ENCODE data around the gene PLBD2. TPM values are rescaled to one million over a fixed set of nuclear protein-coding genes. Genes with fewer than 3 reads are reported as not detected.
"Not testable (repeated sequence)": the region's sequence is repeated elsewhere in the genome, so short reads cannot be mapped to it uniquely, and the experiment has no call there.

PLBD2 gene
- total RNA-seq, 1 donor from 2014 or later: 26.6 TPM

- no peak for DNase-seq (ENCODE audit: low spot score)
- H3K9me3 Mint-ChIP-seq (ENCODE audit: unreplicated experiment): no peaks in the 10 kb centered on the region
- H3K4me3 Mint-ChIP-seq (ENCODE audit: unreplicated experiment): no peak overlapping the region
- TF ChIP-seq, protein P1, sequence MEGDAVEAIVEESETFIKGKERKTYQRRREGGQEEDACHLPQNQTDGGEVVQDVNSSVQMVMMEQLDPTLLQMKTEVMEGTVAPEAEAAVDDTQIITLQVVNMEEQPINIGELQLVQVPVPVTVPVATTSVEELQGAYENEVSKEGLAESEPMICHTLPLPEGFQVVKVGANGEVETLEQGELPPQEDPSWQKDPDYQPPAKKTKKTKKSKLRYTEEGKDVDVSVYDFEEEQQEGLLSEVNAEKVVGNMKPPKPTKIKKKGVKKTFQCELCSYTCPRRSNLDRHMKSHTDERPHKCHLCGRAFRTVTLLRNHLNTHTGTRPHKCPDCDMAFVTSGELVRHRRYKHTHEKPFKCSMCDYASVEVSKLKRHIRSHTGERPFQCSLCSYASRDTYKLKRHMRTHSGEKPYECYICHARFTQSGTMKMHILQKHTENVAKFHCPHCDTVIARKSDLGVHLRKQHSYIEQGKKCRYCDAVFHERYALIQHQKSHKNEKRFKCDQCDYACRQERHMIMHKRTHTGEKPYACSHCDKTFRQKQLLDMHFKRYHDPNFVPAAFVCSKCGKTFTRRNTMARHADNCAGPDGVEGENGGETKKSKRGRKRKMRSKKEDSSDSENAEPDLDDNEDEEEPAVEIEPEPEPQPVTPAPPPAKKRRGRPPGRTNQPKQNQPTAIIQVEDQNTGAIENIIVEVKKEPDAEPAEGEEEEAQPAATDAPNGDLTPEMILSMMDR (IDR thresholded peaks at IDR 0.05; ENCODE audit: unreplicated experiment): no peak
- H3K27me3 Mint-ChIP-seq (ENCODE audit: unreplicated experiment): peaks cover 6% of the 10 kb centered on the region
- no peak overlapping the region for H3K27ac Mint-ChIP-seq (ENCODE audit: unreplicated experiment)
- no peaks in the 10 kb centered on the region for H3K4me1 Mint-ChIP-seq (ENCODE audit: unreplicated experiment)
- no peaks in the 10 kb centered on the region for H3K36me3 Mint-ChIP-seq (ENCODE audit: low read depth, unreplicated experiment)
These were observed 9.4 kb upstream of the PLBD2 start for GRCh38 chr12:113348849-113349536.

GRCh38 chr12:113351089-113351488 lies 7.3 kb upstream of the PLBD2 start:
- H3K4me1 Mint-ChIP-seq (ENCODE audit: unreplicated experiment): no peaks in the 10 kb centered on the region
- TF ChIP-seq, protein P1 (IDR thresholded peaks at IDR 0.05; ENCODE audit: unreplicated experiment): no peak
- H3K36me3 Mint-ChIP-seq (ENCODE audit: low read depth, unreplicated experiment): no peaks in the 10 kb centered on the region
- peaks cover 6% of the 10 kb centered on the region for H3K27me3 Mint-ChIP-seq (ENCODE audit: unreplicated experiment)
- no peak overlapping the region for H3K4me3 Mint-ChIP-seq (ENCODE audit: unreplicated experiment)
- no peak overlapping the region for H3K27ac Mint-ChIP-seq (ENCODE audit: unreplicated experiment)
- no peak for DNase-seq (ENCODE audit: low spot score)
- no peaks in the 10 kb centered on the region for H3K9me3 Mint-ChIP-seq (ENCODE audit: unreplicated experiment)

DNA sequence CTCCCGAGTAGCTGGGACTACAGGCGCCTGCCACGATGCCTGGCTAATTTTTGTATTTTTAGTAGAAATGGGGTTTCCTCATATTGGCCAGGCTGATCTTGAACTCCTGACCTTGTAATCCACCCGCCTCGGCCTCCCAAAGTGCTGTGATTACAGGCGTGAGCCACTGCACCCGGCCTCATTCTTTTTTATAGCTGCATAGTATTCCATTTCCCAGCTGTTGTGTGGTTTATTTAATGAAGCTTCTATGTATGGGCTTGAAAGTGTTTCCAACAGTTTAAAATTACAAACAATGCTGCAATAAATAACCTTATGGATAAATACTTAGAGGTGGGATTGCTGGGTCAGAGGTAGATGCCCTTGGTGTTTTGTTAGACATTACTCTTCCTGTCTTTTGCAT lies 4.2 kb upstream of the PLBD2 start:
- not testable (repeated sequence) for DNase-seq (ENCODE audit: low spot score); H3K27ac Mint-ChIP-seq (ENCODE audit: unreplicated experiment); H3K4me3 Mint-ChIP-seq (ENCODE audit: unreplicated experiment); H3K36me3 Mint-ChIP-seq (ENCODE audit: low read depth, unreplicated experiment); H3K9me3 Mint-ChIP-seq (ENCODE audit: unreplicated experiment); H3K27me3 Mint-ChIP-seq (ENCODE audit: unreplicated experiment); H3K4me1 Mint-ChIP-seq (ENCODE audit: unreplicated experiment)

GRCh38 chr12:113359133-113359938 lies 949 bp downstream of the PLBD2 start:
- Mint-ChIP-seq H3K9me3 (ENCODE audit: unreplicated experiment) (no peaks in the 10 kb centered on the region), H3K4me1 (ENCODE audit: unreplicated experiment) (peaks cover 6% of the 10 kb centered on the region), H3K36me3 (ENCODE audit: low read depth, unreplicated experiment) (no peaks in the 10 kb centered on the region), H3K27me3 (ENCODE audit: unreplicated experiment) (peaks cover 3% of the 10 kb centered on the region), H3K27ac (ENCODE audit: unreplicated experiment) (no peak overlapping the region), H3K4me3 (ENCODE audit: unreplicated experiment) (peak overlapping the region; percentile 83)
- TF ChIP-seq, protein P1 (IDR thresholded peaks at IDR 0.05; ENCODE audit: unreplicated experiment): no peak
- no peak for DNase-seq (ENCODE audit: low spot score)

DNA sequence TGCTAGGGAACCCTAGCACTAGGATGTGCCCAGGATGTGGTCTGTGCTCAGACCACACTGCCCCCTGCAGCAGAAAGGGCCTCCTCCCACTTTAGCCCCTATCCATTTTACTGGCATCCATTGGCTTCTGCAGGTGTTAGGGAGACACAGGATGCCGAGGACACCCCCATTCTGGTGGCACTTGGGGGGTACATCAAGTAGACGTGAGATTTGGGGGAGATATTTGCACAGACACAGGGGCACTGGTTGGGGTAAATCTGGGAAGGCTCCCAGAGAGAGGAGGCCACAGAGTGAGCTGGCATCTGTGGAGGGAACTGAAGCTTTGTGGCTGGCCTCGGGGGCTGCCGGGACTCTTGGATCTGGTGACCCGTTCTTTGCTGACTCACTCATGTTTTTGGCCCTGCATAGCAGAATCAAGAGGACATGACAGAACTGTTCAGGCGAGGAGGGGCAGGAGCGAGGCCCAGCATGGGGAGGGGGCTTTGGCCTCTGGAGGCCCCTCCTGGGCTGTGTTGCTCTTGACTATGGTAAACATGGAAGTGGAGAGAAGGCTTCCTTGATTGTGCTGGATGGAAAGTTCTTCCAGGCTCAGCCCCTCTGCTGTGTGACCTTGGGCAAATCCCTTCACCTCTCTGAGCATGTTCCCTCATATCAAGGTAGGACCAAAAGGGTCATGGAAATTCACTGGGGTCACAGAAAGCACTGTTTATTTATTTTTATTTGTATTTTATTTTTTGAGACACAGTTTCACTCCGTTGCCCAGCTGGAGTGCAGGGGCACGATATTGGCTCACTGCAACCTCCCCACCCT lies 1.8 kb downstream of the PLBD2 start:
- H3K4me1 Mint-ChIP-seq (ENCODE audit: unreplicated experiment): peaks cover 6% of the 10 kb centered on the region

More for the DNA sequence above, 1.8 kb downstream of the PLBD2 start:
- TF ChIP-seq, protein P1 (IDR thresholded peaks at IDR 0.05; ENCODE audit: unreplicated experiment): no peak
- H3K36me3 Mint-ChIP-seq (ENCODE audit: low read depth, unreplicated experiment): no peaks in the 10 kb centered on the region
- H3K27ac Mint-ChIP-seq (ENCODE audit: unreplicated experiment): no peak overlapping the region
- peaks cover 3% of the 10 kb centered on the region for H3K27me3 Mint-ChIP-seq (ENCODE audit: unreplicated experiment)
- no peaks in the 10 kb centered on the region for H3K9me3 Mint-ChIP-seq (ENCODE audit: unreplicated experiment)
- DNase-seq (ENCODE audit: low spot score): no peak
- H3K4me3 Mint-ChIP-seq (ENCODE audit: unreplicated experiment): no peak overlapping the region

Measured in endothelial cell (in vitro differentiated cells).